ENCODE data around the gene ZBTB47. TPM values are rescaled to one million over a fixed set of nuclear protein-coding genes. Genes with fewer than 3 reads are reported as not detected.
A peak's percentile ranks its signal among the peaks of the same experiment; 100 is the strongest.

Gene ZBTB47
- total RNA-seq, 1 donor from 2014 or later = 28.1 TPM

DNA sequence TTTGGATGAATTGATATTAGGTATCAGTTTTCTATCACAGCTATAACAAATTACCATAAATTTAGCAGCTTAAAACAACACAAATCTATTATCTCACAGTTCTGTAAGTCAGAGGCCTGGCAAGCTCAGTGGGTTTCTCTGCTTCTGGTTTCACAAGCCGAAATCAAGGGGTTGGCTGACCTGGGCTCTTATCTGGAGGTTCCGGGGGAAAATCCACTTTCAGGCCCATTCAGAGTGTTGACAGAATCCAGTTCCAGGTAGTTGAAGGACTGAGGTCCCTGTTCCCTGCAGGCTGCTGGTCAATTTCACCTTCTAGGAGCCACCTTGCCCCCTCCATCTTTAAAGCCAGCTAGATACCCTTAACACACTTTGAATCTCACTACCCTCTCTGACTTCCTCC is 60.2 kb downstream of the ZBTB47 start:
- intact Hi-C loops (cut with DNase I) = no loop called here
- DNase-seq (no peak), ATAC-seq (peak; percentile 40)
- Histone ChIP-seq H3K27ac (no peak overlapping the region), H3K4me3 (no peak overlapping the region), H3K36me3 (no peaks in the 10 kb centered on the region), H3K27me3 (no peaks in the 10 kb centered on the region), H3K9me3 (no peaks in the 10 kb centered on the region), H3K4me1 (no peaks in the 10 kb centered on the region)
- TF ChIP-seq, protein P1, sequence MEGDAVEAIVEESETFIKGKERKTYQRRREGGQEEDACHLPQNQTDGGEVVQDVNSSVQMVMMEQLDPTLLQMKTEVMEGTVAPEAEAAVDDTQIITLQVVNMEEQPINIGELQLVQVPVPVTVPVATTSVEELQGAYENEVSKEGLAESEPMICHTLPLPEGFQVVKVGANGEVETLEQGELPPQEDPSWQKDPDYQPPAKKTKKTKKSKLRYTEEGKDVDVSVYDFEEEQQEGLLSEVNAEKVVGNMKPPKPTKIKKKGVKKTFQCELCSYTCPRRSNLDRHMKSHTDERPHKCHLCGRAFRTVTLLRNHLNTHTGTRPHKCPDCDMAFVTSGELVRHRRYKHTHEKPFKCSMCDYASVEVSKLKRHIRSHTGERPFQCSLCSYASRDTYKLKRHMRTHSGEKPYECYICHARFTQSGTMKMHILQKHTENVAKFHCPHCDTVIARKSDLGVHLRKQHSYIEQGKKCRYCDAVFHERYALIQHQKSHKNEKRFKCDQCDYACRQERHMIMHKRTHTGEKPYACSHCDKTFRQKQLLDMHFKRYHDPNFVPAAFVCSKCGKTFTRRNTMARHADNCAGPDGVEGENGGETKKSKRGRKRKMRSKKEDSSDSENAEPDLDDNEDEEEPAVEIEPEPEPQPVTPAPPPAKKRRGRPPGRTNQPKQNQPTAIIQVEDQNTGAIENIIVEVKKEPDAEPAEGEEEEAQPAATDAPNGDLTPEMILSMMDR (IDR thresholded peaks at IDR 0.05) = no peak

DNA sequence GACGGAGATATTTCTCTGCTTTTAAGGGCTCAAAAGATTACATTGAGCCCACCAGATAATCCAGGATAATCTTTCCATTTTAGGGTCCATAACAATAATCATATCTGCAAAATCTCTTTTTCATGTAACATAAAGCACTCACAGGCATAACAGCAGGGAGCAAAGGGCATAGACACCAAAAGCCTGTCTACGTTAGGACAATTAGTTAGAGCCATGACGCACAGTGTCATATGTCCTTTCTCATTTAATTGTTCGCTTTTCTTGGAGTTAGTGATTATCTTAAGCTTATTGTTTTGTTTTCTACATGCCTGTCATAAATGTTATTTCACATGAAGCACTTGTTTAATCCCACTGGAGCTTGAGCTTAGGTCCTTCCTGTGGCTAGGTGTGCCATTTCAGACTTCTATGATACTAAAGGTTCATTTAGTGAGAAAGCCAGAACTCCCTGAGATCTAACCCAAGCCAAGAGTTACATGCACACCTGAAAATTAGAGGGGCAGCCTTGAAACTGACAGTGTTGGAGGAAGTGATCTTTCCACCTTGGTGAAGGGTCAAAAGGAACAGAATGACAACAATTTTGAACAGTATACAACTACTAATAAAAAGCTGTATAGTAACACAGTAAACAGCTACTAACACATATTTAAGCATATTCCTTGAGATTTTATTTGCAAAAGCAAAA is 60.8 kb downstream of the ZBTB47 start:
- H3K36me3 ChIP-seq = no peaks in the 10 kb centered on the region
- intact Hi-C loops (cut with DNase I) = no loop called here
- H3K27me3 ChIP-seq = no peaks in the 10 kb centered on the region
- ATAC-seq (no peak), DNase-seq (no peak)
- no peaks in the 10 kb centered on the region for H3K9me3 ChIP-seq
- TF ChIP-seq, protein P1 (IDR thresholded peaks at IDR 0.05) = no peak
- H3K4me1 ChIP-seq = no peaks in the 10 kb centered on the region
- H3K27ac ChIP-seq = no peak overlapping the region
- H3K4me3 ChIP-seq = no peak overlapping the region

Other genes starting within 250 kb of the ZBTB47 start
- not detected for gene LYZL4, start 243.1 kb upstream of the ZBTB47 start, total RNA-seq
- 184 TPM for gene VIPR1, start 151.1 kb upstream of the ZBTB47 start, total RNA-seq
- gene SEC22C, start 71.7 kb upstream of the ZBTB47 start, total RNA-seq = 48.6 TPM
- 22.0 TPM for gene SS18L2, start 62.8 kb upstream of the ZBTB47 start, total RNA-seq
- 92.1 TPM for gene NKTR, start 53.0 kb upstream of the ZBTB47 start, total RNA-seq
- gene KLHL40, start 31.8 kb downstream of the ZBTB47 start, total RNA-seq = not detected
- gene HHATL, start 49.1 kb downstream of the ZBTB47 start, total RNA-seq = not detected
- gene CCDC13, start 119.6 kb downstream of the ZBTB47 start, total RNA-seq = 0.87 TPM
- 79.7 TPM for gene HIGD1A, start 150.8 kb downstream of the ZBTB47 start, total RNA-seq
- gene ACKR2, start 155.7 kb downstream of the ZBTB47 start, total RNA-seq = 5.2 TPM
- gene CYP8B1, start 222.2 kb downstream of the ZBTB47 start, total RNA-seq = not detected